Lower lobe of right lung (tissue), 2 donors: ENCODE results near the gene FXYD6. TPM values are rescaled to one million over a fixed set of nuclear protein-coding genes. Genes with fewer than 3 reads are reported as not detected.

Experiments
- ATAC-seq, 2 donors: fragments of 200-7000 bp; cut with Tn5 transposase; one replicate each; pipeline ENCODE4 v1.9.1; 2020 to 2022; ENCODE audit warnings: mild to moderate bottlenecking in 2 of 2, moderate library complexity in 2 of 2
- DNase-seq: peaks from one replicate; pipeline ENCODE4 v3.0.0-alpha.2; 2020
- H3K27ac ChIP-seq: fragments of 200-600 bp; one replicate; pipeline ENCODE4 v1.8.0; 2022
- H3K27me3 ChIP-seq: fragments of 200-600 bp; one replicate; pipeline ENCODE4 v1.8.0; 2022; ENCODE audit warnings: low read depth
- H3K36me3 ChIP-seq: fragments of 200-600 bp; one replicate; pipeline ENCODE4 v1.8.0; 2022; ENCODE audit warnings: mild to moderate bottlenecking
- H3K4me1 ChIP-seq: fragments of 200-600 bp; one replicate; pipeline ENCODE4 v1.8.0; 2022
- H3K4me3 ChIP-seq: fragments of 200-600 bp; one replicate; pipeline ENCODE4 v1.8.0; 2022; ENCODE audit warnings: mild to moderate bottlenecking
- H3K9me3 ChIP-seq: fragments of 200-600 bp; one replicate; pipeline ENCODE4 v1.8.0; 2022
- intact Hi-C: fragments of 100-400 bp; cut with DNase I; formaldehyde crosslinking; loops from one replicate; pipeline ENCODE4 v1.11.0; 2022
- total RNA-seq: library from RNA; stranded (reverse); fragmentation: NEBNext Ultra II Directional; extraction: Animal tissue kit (Norgen Biotek cat#: 25700); gene quantifications from one replicate; pipeline ENCODE4 v1.2.1, GENCODE V29; 2021
- TF ChIP-seq, protein P1 (sequence below): fragments of 200-600 bp; IDR thresholded peaks from one replicate; pipeline ENCODE4 v1.8.0; 2022; ENCODE audit warnings: antibody characterized with exemption, mild to moderate bottlenecking
- donor health status: DM: no; HTN: yes; CAD: no; lungs with severe emphysema.

FXYD6 gene
- total RNA-seq, 1 donor from 2014 or later, result 61.2 TPM

- H3K9me3 ChIP-seq, result no peaks in the 10 kb centered on the region
- TF ChIP-seq, protein P1, sequence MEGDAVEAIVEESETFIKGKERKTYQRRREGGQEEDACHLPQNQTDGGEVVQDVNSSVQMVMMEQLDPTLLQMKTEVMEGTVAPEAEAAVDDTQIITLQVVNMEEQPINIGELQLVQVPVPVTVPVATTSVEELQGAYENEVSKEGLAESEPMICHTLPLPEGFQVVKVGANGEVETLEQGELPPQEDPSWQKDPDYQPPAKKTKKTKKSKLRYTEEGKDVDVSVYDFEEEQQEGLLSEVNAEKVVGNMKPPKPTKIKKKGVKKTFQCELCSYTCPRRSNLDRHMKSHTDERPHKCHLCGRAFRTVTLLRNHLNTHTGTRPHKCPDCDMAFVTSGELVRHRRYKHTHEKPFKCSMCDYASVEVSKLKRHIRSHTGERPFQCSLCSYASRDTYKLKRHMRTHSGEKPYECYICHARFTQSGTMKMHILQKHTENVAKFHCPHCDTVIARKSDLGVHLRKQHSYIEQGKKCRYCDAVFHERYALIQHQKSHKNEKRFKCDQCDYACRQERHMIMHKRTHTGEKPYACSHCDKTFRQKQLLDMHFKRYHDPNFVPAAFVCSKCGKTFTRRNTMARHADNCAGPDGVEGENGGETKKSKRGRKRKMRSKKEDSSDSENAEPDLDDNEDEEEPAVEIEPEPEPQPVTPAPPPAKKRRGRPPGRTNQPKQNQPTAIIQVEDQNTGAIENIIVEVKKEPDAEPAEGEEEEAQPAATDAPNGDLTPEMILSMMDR, result no peak
- H3K4me1 ChIP-seq, result peaks cover 2% of the 10 kb centered on the region
- ATAC-seq (no peak), DNase-seq (no peak)
- H3K36me3 ChIP-seq, result no peaks in the 10 kb centered on the region
- H3K27ac ChIP-seq, result no peak overlapping the region
- no peaks in the 10 kb centered on the region for H3K27me3 ChIP-seq
- H3K4me3 ChIP-seq, result no peak overlapping the region
- intact Hi-C loops, result no loop called here
These were observed 14.9 kb upstream of the FXYD6 start for GRCh38 chr11:117891362-117891761.

DNA sequence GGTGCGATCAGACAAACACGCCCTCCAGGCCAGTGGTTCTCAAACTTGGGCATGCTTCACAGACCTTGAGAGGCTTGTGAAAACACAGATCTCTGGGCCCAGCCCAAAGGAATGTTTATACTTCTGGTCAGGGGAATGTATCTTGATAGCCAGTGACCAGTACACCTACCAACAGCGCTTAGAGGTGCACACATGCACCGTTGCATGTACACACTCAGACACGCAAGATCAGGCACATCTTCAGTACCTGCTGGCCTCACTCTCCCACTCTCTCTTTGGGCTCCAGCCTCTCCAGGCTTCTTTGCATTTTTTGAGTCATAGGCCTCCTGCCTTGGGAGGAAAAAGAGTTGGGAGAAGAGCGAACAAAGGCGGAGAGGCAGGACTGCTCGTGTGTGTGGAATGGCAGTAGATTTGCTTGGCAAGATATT is 11.7 kb upstream of the FXYD6 start:
- no peak overlapping the region for H3K27ac ChIP-seq
- H3K4me1 ChIP-seq, result peaks cover 17% of the 10 kb centered on the region
- no peak overlapping the region for H3K4me3 ChIP-seq
- no peaks in the 10 kb centered on the region for H3K27me3 ChIP-seq
- DNase-seq (no peak), ATAC-seq (peak; percentile 78 to 86)
- intact Hi-C loops, result no loop called here
- TF ChIP-seq, protein P1, result no peak
- H3K36me3 ChIP-seq, result no peaks in the 10 kb centered on the region
- no peaks in the 10 kb centered on the region for H3K9me3 ChIP-seq

- intact Hi-C loops, result no loop called here
- peaks cover 23% of the 10 kb centered on the region for H3K4me1 ChIP-seq
- no peaks in the 10 kb centered on the region for H3K27me3 ChIP-seq
- no peaks in the 10 kb centered on the region for H3K36me3 ChIP-seq
- TF ChIP-seq, protein P1, result no peak
- H3K9me3 ChIP-seq, result no peaks in the 10 kb centered on the region
- no peak overlapping the region for H3K27ac ChIP-seq
- no peak for DNase-seq
- ATAC-seq, result peak in 1 of 2 donors; percentile 47
- no peak overlapping the region for H3K4me3 ChIP-seq
These were observed 11.1 kb upstream of the FXYD6 start for GRCh38 chr11:117887431-117888138.

DNA sequence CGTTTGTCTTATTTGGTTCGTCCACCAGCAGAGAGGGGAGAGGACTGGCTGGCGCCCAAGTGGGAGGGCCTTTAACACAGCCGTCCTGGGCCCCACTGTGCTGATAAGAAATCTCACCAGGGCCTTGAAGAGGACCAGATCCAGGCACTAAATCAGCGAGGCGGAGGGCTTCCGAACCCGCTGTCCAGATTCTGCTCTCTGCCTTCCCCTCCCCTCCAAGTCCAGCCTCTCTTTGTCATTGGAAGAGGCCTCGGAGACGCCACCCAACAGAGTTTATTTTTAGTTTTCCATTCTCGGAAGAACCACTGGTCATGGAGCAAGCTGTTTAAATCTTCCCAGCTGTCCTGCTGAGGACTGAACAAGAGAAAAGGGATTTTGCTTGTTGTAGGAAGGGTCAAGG is 9.3 kb upstream of the FXYD6 start:
- H3K4me3 ChIP-seq, result peak overlapping the region; percentile 7
- no peaks in the 10 kb centered on the region for H3K9me3 ChIP-seq
- H3K27me3 ChIP-seq, result no peaks in the 10 kb centered on the region
- no peaks in the 10 kb centered on the region for H3K36me3 ChIP-seq
- TF ChIP-seq, protein P1, result no peak
- no peak for DNase-seq
- peak; percentile 36 to 56 for ATAC-seq
- H3K27ac ChIP-seq, result peak overlapping the region; percentile 58
- peaks cover 29% of the 10 kb centered on the region for H3K4me1 ChIP-seq
- intact Hi-C loops, result no loop called here

- DNase-seq, result no peak
These were observed 8.5 kb upstream of the FXYD6 start for GRCh38 chr11:117884994-117885393.

More at GRCh38 chr11:117884994-117885393, 8.5 kb upstream of the FXYD6 start:
- H3K9me3 ChIP-seq, result no peaks in the 10 kb centered on the region
- H3K27ac ChIP-seq, result no peak overlapping the region
- TF ChIP-seq, protein P1, result no peak
- H3K4me1 ChIP-seq, result peaks cover 29% of the 10 kb centered on the region
- H3K36me3 ChIP-seq, result no peaks in the 10 kb centered on the region
- H3K27me3 ChIP-seq, result no peaks in the 10 kb centered on the region
- no peak overlapping the region for H3K4me3 ChIP-seq
- ATAC-seq, result no peak
- intact Hi-C loops, result no loop called here
